ENCODE measurements around the gene TXNL1. TPM values are rescaled to one million over a fixed set of nuclear protein-coding genes. Genes with fewer than 3 reads are reported as not detected.
A peak's percentile ranks its signal among the peaks of the same experiment; 100 is the strongest.

The TXNL1 gene
- total and polyA plus RNA-seq, 2 experiments from 2014 or later = 51.0 to 77.4 TPM

- H3K36me3 ChIP-seq = no peaks in the 10 kb centered on the region
- peak in 1 of 2 donors; percentile 4 for DNase-seq (ENCODE audit: low read depth in 1 of 2, low spot score in 1 of 2)
- H3K4me1 ChIP-seq (ENCODE audit: low read depth) = no peaks in the 10 kb centered on the region
- no peak overlapping the region for H3K4me3 ChIP-seq
- no peaks in the 10 kb centered on the region for H3K9me3 ChIP-seq (ENCODE audit: low read depth)
- H3K27ac ChIP-seq = no peak overlapping the region
- no peaks in the 10 kb centered on the region for H3K27me3 ChIP-seq
- TF ChIP-seq CTCF (IDR thresholded peaks at IDR 0.05; ENCODE audit: low read depth, low read length) = no peak
Observed at GRCh38 chr18:56568986-56569385, 69.4 kb downstream of the TXNL1 start.

GRCh38 chr18:56565551-56566345 lies 72.6 kb downstream of the TXNL1 start:
- no peak for TF ChIP-seq CTCF (IDR thresholded peaks at IDR 0.05; ENCODE audit: low read depth, low read length)
- Histone ChIP-seq H3K27me3 (no peaks in the 10 kb centered on the region), H3K4me3 (no peak overlapping the region), H3K9me3 (ENCODE audit: low read depth) (no peaks in the 10 kb centered on the region), H3K36me3 (no peaks in the 10 kb centered on the region), H3K27ac (no peak overlapping the region), H3K4me1 (ENCODE audit: low read depth) (no peaks in the 10 kb centered on the region)
- peak in 1 of 2 donors; percentile 93 for DNase-seq (ENCODE audit: low read depth in 1 of 2, low spot score in 1 of 2)

- H3K4me3 ChIP-seq = no peak overlapping the region
- no peaks in the 10 kb centered on the region for H3K36me3 ChIP-seq
- H3K9me3 ChIP-seq (ENCODE audit: low read depth) = no peaks in the 10 kb centered on the region
- no peak for TF ChIP-seq CTCF (IDR thresholded peaks at IDR 0.05; ENCODE audit: low read depth, low read length)
- H3K27ac ChIP-seq = no peak overlapping the region
- H3K4me1 ChIP-seq (ENCODE audit: low read depth) = no peaks in the 10 kb centered on the region
- H3K27me3 ChIP-seq = no peaks in the 10 kb centered on the region
- peak in 1 of 2 donors; percentile 5 for DNase-seq (ENCODE audit: low read depth in 1 of 2, low spot score in 1 of 2)
Observed at GRCh38 chr18:56565046-56565445, 73.3 kb downstream of the TXNL1 start.

- Histone ChIP-seq H3K9me3 (ENCODE audit: low read depth) (no peaks in the 10 kb centered on the region), H3K27ac (no peak overlapping the region), H3K4me3 (no peak overlapping the region), H3K27me3 (no peaks in the 10 kb centered on the region), H3K36me3 (no peaks in the 10 kb centered on the region), H3K4me1 (ENCODE audit: low read depth) (peaks cover 9% of the 10 kb centered on the region)
- peak in 1 of 2 donors; percentile 76 for DNase-seq (ENCODE audit: low read depth in 1 of 2, low spot score in 1 of 2)
- TF ChIP-seq CTCF (IDR thresholded peaks at IDR 0.05; ENCODE audit: low read depth, low read length) = no peak
Observed at GRCh38 chr18:56563568-56563967, 74.8 kb downstream of the TXNL1 start.

- no peak overlapping the region for H3K27ac ChIP-seq
- no peak for TF ChIP-seq CTCF (IDR thresholded peaks at IDR 0.05; ENCODE audit: low read depth, low read length)
- DNase-seq (ENCODE audit: low read depth in 1 of 2, low spot score in 1 of 2) = no peak
- no peaks in the 10 kb centered on the region for H3K27me3 ChIP-seq
- no peaks in the 10 kb centered on the region for H3K36me3 ChIP-seq
- H3K9me3 ChIP-seq (ENCODE audit: low read depth) = no peaks in the 10 kb centered on the region
- H3K4me1 ChIP-seq (ENCODE audit: low read depth) = peaks cover 9% of the 10 kb centered on the region
- H3K4me3 ChIP-seq = no peak overlapping the region
Observed at GRCh38 chr18:56562479-56562878, 75.9 kb downstream of the TXNL1 start.
